ENCODE measurements around the gene FBXO24. TPM values are rescaled to one million over a fixed set of nuclear protein-coding genes. Genes with fewer than 3 reads are reported as not detected.
"Not testable (repeated sequence)": the region's sequence is repeated elsewhere in the genome, so short reads cannot be mapped to it uniquely, and the experiment has no call there.

The FBXO24 gene
- total and polyA plus RNA-seq, 7 donors = 0.13 to 1.1 (median 0.30) TPM

- DNase-seq = no peak
- Histone ChIP-seq H3K9me3 (no peaks in the 10 kb centered on the region), H3K27me3 (ENCODE audit: insufficient read depth in 3 of 3, low read length in 2 of 3) (no peaks in the 10 kb centered on the region), H3K36me3 (ENCODE audit: insufficient read depth in 1 of 2, low read depth in 1 of 2) (peaks cover 0 to 4% of the 10 kb centered on the region in 2 donors), H3K4me1 (no peaks in the 10 kb centered on the region), H3K27ac (no peak overlapping the region), H3K4me3 (no peak overlapping the region)
- WGBS, 3 donors = 89 to 96% (median 92%) methylated on average over 8 of the region's 8 CpGs
- TF ChIP-seq, protein P1, sequence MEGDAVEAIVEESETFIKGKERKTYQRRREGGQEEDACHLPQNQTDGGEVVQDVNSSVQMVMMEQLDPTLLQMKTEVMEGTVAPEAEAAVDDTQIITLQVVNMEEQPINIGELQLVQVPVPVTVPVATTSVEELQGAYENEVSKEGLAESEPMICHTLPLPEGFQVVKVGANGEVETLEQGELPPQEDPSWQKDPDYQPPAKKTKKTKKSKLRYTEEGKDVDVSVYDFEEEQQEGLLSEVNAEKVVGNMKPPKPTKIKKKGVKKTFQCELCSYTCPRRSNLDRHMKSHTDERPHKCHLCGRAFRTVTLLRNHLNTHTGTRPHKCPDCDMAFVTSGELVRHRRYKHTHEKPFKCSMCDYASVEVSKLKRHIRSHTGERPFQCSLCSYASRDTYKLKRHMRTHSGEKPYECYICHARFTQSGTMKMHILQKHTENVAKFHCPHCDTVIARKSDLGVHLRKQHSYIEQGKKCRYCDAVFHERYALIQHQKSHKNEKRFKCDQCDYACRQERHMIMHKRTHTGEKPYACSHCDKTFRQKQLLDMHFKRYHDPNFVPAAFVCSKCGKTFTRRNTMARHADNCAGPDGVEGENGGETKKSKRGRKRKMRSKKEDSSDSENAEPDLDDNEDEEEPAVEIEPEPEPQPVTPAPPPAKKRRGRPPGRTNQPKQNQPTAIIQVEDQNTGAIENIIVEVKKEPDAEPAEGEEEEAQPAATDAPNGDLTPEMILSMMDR (IDR thresholded peaks at IDR 0.05) = no peak
- no peak for ATAC-seq
- intact Hi-C loops (cut with DNase I) = loop anchor here in 1 of 2 donors (5.0 kb wide), 1 partner anchor 96 kb away; no protein-coding TSS in a partner anchor
Measured at GRCh38 chr7:100563100-100563564, 23.0 kb upstream of the FBXO24 start.

GRCh38 chr7:100563809-100564400, 22.2 kb upstream of the FBXO24 start:
- Histone ChIP-seq H3K27ac (no peak overlapping the region), H3K9me3 (no peaks in the 10 kb centered on the region), H3K4me1 (no peaks in the 10 kb centered on the region), H3K27me3 (ENCODE audit: insufficient read depth in 3 of 3, low read length in 2 of 3) (no peaks in the 10 kb centered on the region), H3K4me3 (no peak overlapping the region), H3K36me3 (ENCODE audit: insufficient read depth in 1 of 2, low read depth in 1 of 2) (no peaks in the 10 kb centered on the region)
- ATAC-seq = peak; percentile 62 to 82 (median 70)
- peak; percentile 83 to 89 for DNase-seq
- TF ChIP-seq, protein P1 (IDR thresholded peaks at IDR 0.05) = peak; percentile 90
- 43 to 48% (median 47%) methylated on average over 12 of the region's 12 CpGs for WGBS, 3 donors
- intact Hi-C loops (cut with DNase I) = loop anchor here (2.0 to 5.0 kb wide), 2 partner anchors 97 to 127 kb away; no protein-coding TSS in a partner anchor

GRCh38 chr7:100564405-100564804, 21.7 kb upstream of the FBXO24 start:
- H3K36me3 ChIP-seq (ENCODE audit: insufficient read depth in 1 of 2, low read depth in 1 of 2); H3K27ac ChIP-seq; H3K27me3 ChIP-seq (ENCODE audit: insufficient read depth in 3 of 3, low read length in 2 of 3); ATAC-seq; H3K9me3 ChIP-seq; DNase-seq; H3K4me3 ChIP-seq; H3K4me1 ChIP-seq: not testable (repeated sequence)
- intact Hi-C loops (cut with DNase I) = loop anchor here (2.0 to 5.0 kb wide), 2 partner anchors 97 to 126 kb away; no protein-coding TSS in a partner anchor
- WGBS, 3 donors = 90 to 93% (median 90%) methylated on average over 6 of the region's 6 CpGs

- Histone ChIP-seq H3K27ac (no peak overlapping the region), H3K36me3 (ENCODE audit: insufficient read depth in 1 of 2, low read depth in 1 of 2) (no peaks in the 10 kb centered on the region), H3K27me3 (ENCODE audit: insufficient read depth in 3 of 3, low read length in 2 of 3) (peaks cover 0 to 4% (median 2%) of the 10 kb centered on the region in 3 donors), H3K9me3 (no peaks in the 10 kb centered on the region), H3K4me3 (no peak overlapping the region), H3K4me1 (no peaks in the 10 kb centered on the region)
- 94 to 96% (median 94%) methylated on average over 11 of the region's 11 CpGs for whole genome bisulfite sequencing, 3 donors
- ATAC-seq (no peak), DNase-seq (no peak)
- TF ChIP-seq, protein P1 (IDR thresholded peaks at IDR 0.05) = no peak
- intact Hi-C loops (cut with DNase I) = loop anchor here in 1 of 2 donors (2.0 kb wide), 1 partner anchor 126 kb away; no protein-coding TSS in a partner anchor
Measured at GRCh38 chr7:100565133-100565571, 21.0 kb upstream of the FBXO24 start.

DNA sequence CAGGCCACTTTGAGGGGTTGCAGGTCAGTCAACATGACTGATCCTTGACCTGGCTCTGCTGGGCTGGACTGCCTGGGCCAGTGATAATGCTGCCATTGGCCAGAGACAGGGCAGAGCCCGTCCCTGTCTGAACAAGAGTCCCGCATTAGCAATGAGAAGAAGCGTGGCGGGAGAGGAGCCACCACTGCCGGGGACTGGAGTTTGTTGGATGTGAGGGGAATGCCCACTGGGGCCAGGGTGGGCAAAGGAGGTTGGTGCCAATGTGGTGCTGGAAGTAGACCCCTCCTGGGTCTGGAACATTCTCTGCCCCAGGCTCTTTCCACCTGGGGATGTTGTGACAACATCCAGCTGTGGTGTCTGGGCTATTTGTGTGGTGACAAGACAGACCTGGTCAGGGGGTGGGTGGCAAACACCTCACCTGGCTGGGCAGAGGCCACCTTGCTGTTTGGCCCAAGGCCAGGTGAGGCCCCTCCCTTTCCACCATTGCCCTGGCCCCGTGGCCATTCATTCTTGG, 20.1 kb upstream of the FBXO24 start:
- H3K4me1 ChIP-seq = no peaks in the 10 kb centered on the region
- intact Hi-C loops (cut with DNase I) = no loop called here

More for the DNA sequence above, 20.1 kb upstream of the FBXO24 start:
- 80 to 90% (median 83%) methylated on average over 6 of the region's 6 CpGs for WGBS, 3 donors
- Histone ChIP-seq H3K27ac (no peak overlapping the region), H3K27me3 (ENCODE audit: insufficient read depth in 3 of 3, low read length in 2 of 3) (peaks cover 0 to 10% (median 5%) of the 10 kb centered on the region in 3 donors), H3K36me3 (ENCODE audit: insufficient read depth in 1 of 2, low read depth in 1 of 2) (no peaks in the 10 kb centered on the region), H3K9me3 (no peaks in the 10 kb centered on the region), H3K4me3 (no peak overlapping the region)
- no peak for DNase-seq
- TF ChIP-seq, protein P1 (IDR thresholded peaks at IDR 0.05) = no peak
- ATAC-seq = no peak
